ENCODE data around the gene NSMCE4A. TPM values are rescaled to one million over a fixed set of nuclear protein-coding genes. Genes with fewer than 3 reads are reported as not detected.
"Not testable (repeated sequence)": the region's sequence is repeated elsewhere in the genome, so short reads cannot be mapped to it uniquely, and the experiment has no call there.

The NSMCE4A gene
- total RNA-seq, 1 experiment from 2014 or later = 64.4 TPM

GRCh38 chr10:122018951-122019413, 44.0 kb upstream of the NSMCE4A start (continued):
- TF ChIP-seq FOXP4 (CRISPR knock-in tag; IDR thresholded peaks at IDR 0.05) (no peak), ZBTB43 (CRISPR knock-in tag; IDR thresholded peaks at IDR 0.05) (no peak), ZNF416 (CRISPR knock-in tag; IDR thresholded peaks at IDR 0.05) (no peak), HMGA2 (CRISPR knock-in tag; IDR thresholded peaks at IDR 0.05) (no peak), ZNF138 (CRISPR knock-in tag; conservative IDR thresholded peaks at IDR 0.05) (no peak), CBFB (CRISPR knock-in tag; IDR thresholded peaks at IDR 0.05; ENCODE audit: low read depth) (no peak), SMAD4 (CRISPR knock-in tag; IDR thresholded peaks at IDR 0.05) (no peak), EMX1 (CRISPR knock-in tag; IDR thresholded peaks at IDR 0.05) (no peak)

- Mint-ChIP-seq H3K4me3 (no peak overlapping the region), H3K9me3 (no peaks in the 10 kb centered on the region), H3K27ac (no peak overlapping the region; the same call in 1 of the 2 replicates), H3K27me3 (ENCODE audit: low read depth) (no peaks in the 10 kb centered on the region), H3K4me1 (peaks cover 25% of the 10 kb centered on the region), H3K36me3 (no peaks in the 10 kb centered on the region)
- ChIA-PET CTCF (no interaction called here), POLR2A (no interaction called here)
- DNase-seq (ENCODE audit: low spot score) = no peak
- TF ChIP-seq ATF2 (CRISPR knock-in tag; IDR thresholded peaks at IDR 0.05; ENCODE audit: borderline replicate concordance, low read depth) = no peak
- TF ChIP-seq KAT7 (CRISPR knock-in tag; IDR thresholded peaks at IDR 0.05; ENCODE audit: borderline replicate concordance) = no peak
- TF ChIP-seq ESRRA (CRISPR knock-in tag; IDR thresholded peaks at IDR 0.05; ENCODE audit: borderline replicate concordance) = no peak
- ATAC-seq = no peak
Observed at GRCh38 chr10:122018491-122018890, 43.5 kb upstream of the NSMCE4A start.

- H3K4me3 Mint-ChIP-seq, ATAC-seq, CTCF ChIA-PET: not testable (repeated sequence)
Observed at GRCh38 chr10:122017926-122018325, 42.9 kb upstream of the NSMCE4A start.

GRCh38 chr10:122014652-122015248, 39.7 kb upstream of the NSMCE4A start:
- no peak overlapping the region for H3K4me3 Mint-ChIP-seq
- no peak for ATAC-seq
- H3K36me3 Mint-ChIP-seq = no peaks in the 10 kb centered on the region
- ChIA-PET POLR2A (no interaction called here), CTCF (no interaction called here)
- peaks cover 17% of the 10 kb centered on the region for H3K4me1 Mint-ChIP-seq
- no peaks in the 10 kb centered on the region for H3K9me3 Mint-ChIP-seq
- H3K27ac Mint-ChIP-seq = no peak overlapping the region
- H3K27me3 Mint-ChIP-seq (ENCODE audit: low read depth) = no peaks in the 10 kb centered on the region
- no peak for DNase-seq (ENCODE audit: low spot score)
- no peak for TF ChIP-seq FOXJ3 (CRISPR knock-in tag; IDR thresholded peaks at IDR 0.05; ENCODE audit: borderline replicate concordance)
- no peak for TF ChIP-seq E2F4 (CRISPR knock-in tag; IDR thresholded peaks at IDR 0.05; ENCODE audit: borderline replicate concordance, low read depth)
- no peak for TF ChIP-seq FOXP4 (CRISPR knock-in tag; IDR thresholded peaks at IDR 0.05)
- no peak for TF ChIP-seq E2F1 (CRISPR knock-in tag; IDR thresholded peaks at IDR 0.05)
- no peak for TF ChIP-seq TEAD1 (CRISPR knock-in tag; IDR thresholded peaks at IDR 0.05)
- TF ChIP-seq ZNF512 (CRISPR knock-in tag; IDR thresholded peaks at IDR 0.05; ENCODE audit: borderline replicate concordance) = no peak
- no peak for TF ChIP-seq ELF4 (CRISPR knock-in tag; IDR thresholded peaks at IDR 0.05; ENCODE audit: low read depth)

More at GRCh38 chr10:122017926-122018325, 42.9 kb upstream of the NSMCE4A start:
- H3K27me3 Mint-ChIP-seq (ENCODE audit: low read depth); POLR2A ChIA-PET; H3K36me3 Mint-ChIP-seq; H3K9me3 Mint-ChIP-seq; H3K27ac Mint-ChIP-seq; DNase-seq (ENCODE audit: low spot score): not testable (repeated sequence)
- H3K4me1 Mint-ChIP-seq = peaks cover 25% of the 10 kb centered on the region
